NCI-H1417 treated with DMSO at 0.1 percent for 48 hours (cell line): ENCODE results near the gene TUBB.
"Not testable (repeated sequence)": the region's sequence is repeated elsewhere in the genome, so short reads cannot be mapped to it uniquely, and the experiment has no call there.

ENCODE experiments used
- DNase-seq: peaks from one replicate; lab custom pipeline; 2025; lab: John Stamatoyannopoulos, UW

Gene TUBB

DNA sequence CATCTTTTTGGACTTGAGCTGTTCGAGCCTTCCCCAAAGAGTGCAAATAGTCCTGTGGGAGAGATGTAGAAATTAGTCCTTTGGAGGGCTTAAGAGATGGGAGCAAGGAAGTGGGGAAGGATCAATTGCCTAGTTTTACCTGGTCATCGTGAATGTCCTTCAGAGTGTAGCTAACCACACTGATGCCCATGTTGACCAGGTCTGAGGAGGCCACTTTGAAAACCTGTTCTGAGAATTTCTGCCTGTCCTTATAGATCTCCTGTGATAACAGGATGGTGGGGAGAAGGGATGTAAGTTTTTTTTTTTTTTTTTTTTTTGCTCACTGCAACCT, 20.4 kb downstream of the TUBB start:
- DNase-seq, result no peak

GRCh38 chr6:30741063-30741779, 21.1 kb downstream of the TUBB start:
- no peak for DNase-seq

- DNase-seq, result no peak
These were observed 21.7 kb downstream of the TUBB start for GRCh38 chr6:30741789-30742315.

DNA sequence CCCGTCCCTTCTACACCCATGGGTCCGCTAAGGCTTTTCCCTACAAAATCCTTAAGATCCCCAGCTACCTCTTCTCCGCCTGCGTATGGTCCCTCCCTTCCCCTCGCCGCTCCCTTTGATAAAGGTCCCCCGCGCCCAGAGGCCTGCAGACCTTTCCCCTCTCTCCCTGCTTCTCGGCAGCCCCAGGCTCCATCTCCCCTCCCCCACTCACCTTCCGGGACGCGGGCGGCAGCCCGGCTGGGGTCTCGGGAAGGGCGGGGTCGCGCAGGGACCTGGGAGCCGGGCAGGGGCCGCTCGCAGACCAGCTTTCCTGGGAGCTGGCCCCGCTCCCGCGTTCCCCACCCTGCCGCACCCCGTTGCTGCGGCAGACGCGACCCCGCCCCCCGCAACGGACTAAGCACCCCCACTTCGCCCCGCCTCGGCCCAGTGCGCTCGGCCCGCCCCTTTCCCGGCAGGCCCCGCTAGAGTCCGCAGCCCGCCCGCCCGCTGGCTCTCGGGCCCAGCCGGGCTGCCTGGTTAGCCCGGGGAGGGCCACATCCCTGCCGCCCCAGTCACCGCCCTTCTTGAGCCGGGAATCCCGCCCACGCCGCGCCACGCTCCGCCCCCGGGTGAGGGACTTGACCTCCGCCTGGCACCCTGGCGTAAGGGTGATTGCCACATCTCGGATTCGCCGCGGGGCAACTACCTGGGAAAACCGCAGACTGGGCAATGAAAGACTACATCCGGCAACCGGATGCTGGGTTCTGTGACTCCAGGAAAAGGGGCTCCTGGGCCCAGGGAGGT, 22.4 kb downstream of the TUBB start, which contains the start of gene FLOT1:
TSS of gene FLOT1 (minus strand) at position 372 of the 783 bp plus-strand sequence. CDS start 498 bp downstream, outside the sequence.
- DNase-seq, result no peak

DNA sequence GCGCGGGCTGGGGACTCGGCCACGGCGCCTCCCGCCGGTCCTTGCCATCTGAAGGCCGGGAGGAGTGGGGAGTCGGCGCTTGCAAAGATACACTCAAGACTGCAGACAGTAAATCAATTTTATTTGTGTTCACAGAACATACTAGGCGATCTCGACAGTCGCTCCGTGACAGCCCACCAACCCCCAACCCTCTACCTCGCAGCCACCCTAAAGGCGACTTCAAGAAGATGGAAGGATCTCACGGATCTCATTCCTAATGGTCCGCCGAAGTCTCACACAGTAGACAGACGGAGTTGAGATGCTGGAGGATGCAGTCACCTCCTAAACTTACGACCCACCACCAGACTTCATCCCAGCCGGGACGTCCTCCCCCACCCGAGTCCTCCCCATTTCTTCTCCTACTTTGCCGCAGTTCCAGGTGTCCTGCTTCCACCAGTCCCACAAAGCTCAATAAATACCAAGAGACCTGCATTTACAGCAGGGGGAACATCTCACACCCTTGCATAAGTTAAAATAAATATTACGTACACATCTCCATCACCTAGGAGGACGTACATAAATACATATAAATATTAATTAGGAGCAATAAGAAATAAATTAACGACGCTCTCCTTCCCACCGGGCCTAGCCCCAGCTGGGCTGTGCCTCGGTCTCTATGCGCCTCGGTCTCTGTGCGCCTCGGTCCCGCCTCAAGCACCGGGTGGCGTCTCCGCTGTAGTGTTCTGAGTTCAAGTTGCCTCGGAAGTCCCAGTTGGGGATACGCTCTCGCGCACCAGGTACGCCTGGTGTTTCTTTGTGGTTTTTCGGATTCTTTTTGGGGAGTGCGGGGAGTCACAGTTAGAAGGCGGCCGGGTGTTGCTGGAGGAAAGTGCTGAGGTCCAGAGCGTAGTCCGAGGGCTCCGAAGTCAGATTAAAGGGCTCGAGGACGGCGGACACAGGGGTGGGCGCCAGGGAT, 23.2 kb downstream of the TUBB start:
- no peak for DNase-seq

DNA sequence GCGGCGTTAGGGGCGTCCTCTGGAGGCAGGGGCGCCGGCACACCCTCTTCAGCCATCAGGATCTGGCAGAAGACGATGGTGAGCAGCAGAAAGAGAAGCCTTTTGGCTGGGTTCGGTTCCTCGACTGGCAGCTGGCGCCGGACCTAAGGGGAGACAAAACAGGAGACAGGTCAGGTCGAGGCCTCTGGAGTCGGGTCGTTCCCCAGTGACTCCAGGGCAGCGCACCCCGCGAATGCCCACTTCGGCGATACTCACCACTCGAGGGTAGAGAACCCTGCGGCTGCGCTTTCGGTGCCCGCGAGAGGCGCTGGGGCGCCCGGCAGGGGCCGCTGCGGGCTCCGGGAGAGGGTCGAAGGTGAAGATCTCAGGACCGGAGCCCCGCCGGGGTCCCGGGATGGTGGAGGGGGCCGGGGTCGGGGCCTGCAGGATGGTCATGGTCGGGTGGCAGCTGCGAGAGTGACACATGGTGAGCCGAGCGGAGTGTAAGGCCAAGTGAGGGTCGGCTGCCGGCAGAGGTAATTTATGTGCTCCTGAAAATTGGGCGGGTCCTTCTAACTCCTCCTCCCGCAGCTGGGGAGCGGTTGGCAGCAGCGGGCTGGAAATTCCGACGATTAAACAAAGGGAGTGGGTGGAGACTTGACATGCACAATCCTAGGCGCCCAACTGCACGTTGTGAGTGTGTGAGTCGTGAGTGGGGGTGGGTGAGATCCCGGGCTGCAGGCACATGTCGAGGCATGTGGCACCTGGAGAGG, 24.1 kb downstream of the TUBB start, which contains the start of gene IER3:
TSS of gene IER3 (minus strand) at position 494 of the 752 bp plus-strand sequence. CDS start at position 465, 29 bp downstream.
- DNase-seq, result no peak

DNA sequence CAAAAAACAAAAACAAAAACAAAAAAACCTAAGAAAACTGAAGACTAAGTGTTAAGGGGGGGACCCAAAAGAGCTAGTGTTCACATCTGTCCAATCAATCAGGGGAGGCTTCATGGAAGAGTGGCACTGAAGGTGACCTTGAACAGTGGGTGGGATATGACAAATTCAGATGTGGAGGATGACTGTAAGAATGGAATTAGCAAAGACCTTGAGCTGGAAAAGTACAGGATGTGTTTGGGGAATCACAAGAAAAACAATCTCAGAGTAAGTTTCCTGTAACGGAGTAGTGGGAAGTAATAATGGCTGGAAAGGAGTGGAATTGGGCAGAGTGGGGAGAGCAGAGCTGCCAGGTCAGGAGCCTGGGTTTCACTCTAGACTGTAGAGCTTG, 27.1 kb downstream of the TUBB start:
- no peak for DNase-seq

DNA sequence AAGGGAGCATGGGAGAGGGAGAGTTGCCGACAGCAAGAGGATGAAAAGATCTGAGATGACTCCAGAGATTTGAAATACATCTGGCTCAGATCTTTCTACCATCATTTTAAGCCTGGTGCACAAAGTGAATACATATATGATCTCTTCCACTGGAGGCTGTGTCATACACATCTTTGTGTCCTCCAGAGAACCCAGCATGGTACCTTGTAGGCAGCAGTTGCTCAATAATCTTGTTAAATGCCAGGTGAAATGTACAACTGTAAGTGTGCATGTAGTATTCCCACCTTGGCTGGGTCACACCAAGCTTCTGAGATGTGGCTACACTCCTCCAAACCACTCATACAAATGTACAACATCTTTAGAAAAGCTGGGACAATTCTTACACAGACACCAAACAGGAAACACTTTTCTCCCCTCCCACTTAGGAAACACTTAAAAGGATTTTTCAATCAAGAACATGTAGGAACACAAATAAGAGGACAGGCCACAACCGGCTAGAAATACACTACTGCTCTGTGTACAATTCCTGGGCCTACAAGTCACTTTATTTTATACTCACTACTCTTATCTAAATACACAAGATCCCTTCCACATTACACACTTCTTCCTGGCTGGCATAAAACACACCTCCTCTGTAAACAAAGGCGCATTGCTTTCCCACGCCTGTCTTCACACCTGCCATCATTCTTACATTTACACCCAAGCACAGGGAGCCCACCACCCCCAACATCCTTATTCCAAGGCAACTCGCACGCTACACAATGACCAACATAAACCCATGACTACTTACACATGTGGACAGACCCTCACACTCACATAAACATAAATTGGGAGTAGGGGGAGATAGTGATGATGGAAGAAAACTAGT, 28.0 kb downstream of the TUBB start:
- DNase-seq, result no peak

- no peak for DNase-seq
These were observed 28.8 kb downstream of the TUBB start for GRCh38 chr6:30748851-30749540.

DNA sequence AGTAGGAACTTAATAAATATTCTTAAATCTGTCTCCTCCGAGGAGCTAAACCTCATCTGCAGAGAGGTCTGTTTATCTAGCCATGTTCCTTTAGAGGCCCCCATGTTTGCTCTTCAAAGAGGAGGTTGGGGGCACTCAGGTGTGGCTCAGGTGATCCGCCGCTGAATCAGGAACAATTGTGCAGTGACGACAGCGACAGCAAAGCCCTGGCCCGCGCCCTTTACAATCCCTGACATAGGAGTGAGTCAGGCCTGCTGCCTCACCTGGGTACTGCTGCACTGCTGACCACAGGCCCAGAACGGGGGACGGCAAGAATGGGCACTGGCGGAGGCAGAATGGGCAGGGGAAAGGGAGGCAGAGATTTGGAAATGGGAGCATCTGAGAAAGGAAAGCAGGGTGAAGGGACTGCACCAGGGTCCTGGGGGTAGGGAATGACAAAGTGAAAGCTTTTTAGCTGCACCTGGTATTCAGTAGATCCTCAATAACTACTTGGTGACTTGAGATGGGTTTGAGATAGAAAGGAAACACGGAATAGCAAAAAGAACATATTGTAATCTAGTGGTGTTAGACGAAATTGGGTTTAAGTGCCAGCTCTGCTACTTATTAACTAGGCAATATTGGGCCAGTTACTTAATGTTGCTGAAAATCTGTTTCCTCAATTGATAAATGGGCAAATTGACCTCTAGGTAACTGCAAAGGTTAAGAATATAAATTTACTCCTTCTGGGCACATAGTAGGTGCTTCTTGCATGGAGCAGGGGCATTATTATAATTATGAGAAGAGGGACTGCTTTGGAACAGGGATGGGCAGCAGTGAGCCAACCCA, 29.6 kb downstream of the TUBB start:
- no peak for DNase-seq

DNA sequence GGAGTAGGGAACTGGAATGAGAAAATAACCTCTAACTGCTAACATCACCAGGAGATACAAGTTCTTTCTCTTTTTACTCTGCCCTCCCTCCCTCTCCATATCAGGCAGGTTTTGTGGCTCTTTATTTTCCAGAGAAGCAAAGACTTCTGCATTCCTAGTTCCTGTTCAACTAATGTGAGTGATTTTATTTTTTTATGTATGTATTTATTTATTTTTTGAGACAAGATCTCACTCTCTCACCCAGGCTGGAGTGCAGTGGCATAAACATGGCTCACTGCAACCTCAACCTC, 30.2 kb downstream of the TUBB start:
- DNase-seq, result no peak

- DNase-seq, result no peak
These were observed 32.2 kb downstream of the TUBB start for GRCh38 chr6:30752157-30752927.

GRCh38 chr6:30754631-30755030, 34.5 kb downstream of the TUBB start:
- no peak for DNase-seq

DNA sequence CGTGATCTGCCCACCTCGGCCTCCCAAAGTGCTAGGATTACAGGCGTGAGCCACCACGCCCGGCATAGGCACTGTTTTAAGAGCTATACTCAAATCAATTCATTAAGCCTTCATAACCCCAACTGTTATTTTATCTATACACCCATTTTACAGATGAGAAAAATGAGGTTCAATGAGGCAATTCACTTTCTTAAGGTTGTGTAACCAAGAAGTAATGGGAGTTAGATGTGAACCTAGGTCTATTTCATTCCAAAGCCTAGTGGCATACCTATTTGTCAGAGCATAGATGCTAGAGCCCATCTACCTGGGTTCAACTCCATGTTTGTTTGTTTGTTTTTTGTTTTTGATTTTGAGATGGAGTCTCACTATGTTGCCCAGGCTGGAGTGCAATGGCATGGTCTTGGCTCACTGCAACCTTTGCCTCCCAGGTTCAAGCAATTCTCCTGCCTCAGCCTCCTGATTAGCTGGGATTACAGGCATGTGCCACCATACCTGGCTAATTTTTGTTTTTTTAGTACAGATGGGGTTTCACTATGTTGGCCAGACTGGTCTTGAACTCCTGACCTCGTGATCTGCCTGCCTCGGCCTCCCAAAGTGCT, 36.4 kb downstream of the TUBB start:
- DNase-seq, result not testable (repeated sequence)

GRCh38 chr6:30757261-30757904, 37.2 kb downstream of the TUBB start:
- DNase-seq, result no peak

DNA sequence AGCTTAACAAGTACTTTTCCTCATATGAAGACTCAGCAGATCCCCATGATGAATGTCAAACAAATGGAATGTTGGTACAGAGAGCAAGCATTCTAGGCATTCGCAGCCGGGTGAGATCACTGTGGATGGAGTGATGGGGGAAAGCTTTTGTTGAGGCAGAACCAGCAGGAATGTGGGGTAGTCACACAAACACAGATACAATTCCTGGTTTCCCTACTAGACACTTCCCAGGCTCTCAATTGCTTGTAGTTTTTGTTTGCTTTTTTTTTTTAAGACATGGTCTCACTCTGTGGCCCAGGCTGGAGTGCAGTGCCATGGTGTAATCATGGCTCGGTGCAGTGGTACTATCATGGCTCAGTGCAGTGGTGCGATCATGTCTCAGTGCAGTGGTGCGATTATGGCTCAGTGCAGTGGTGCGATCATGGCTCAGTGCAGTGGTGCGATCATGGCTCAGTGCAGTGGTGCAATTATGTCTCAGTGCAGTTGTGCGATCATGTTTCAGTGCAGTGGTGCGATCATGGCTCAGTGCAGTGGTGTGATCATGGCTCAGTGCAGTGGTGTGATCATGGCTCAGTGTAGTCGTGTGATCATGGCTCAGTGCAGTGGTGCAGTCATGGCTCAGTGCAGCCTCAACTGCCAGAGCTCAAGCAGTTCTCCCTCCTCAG, 39.6 kb downstream of the TUBB start:
- no peak for DNase-seq

GRCh38 chr6:30760549-30760948, 40.4 kb downstream of the TUBB start:
- DNase-seq, result no peak
